DMS53 treated with DMSO at 0.1 percent for 48 hours (cell line): ENCODE results near the gene C1orf159.

Experiments used
- DNase-seq: peaks from one replicate; lab custom pipeline; 2025; ENCODE audit not compliant: unreplicated experiment; lab: John Stamatoyannopoulos, UW

The C1orf159 gene

DNA sequence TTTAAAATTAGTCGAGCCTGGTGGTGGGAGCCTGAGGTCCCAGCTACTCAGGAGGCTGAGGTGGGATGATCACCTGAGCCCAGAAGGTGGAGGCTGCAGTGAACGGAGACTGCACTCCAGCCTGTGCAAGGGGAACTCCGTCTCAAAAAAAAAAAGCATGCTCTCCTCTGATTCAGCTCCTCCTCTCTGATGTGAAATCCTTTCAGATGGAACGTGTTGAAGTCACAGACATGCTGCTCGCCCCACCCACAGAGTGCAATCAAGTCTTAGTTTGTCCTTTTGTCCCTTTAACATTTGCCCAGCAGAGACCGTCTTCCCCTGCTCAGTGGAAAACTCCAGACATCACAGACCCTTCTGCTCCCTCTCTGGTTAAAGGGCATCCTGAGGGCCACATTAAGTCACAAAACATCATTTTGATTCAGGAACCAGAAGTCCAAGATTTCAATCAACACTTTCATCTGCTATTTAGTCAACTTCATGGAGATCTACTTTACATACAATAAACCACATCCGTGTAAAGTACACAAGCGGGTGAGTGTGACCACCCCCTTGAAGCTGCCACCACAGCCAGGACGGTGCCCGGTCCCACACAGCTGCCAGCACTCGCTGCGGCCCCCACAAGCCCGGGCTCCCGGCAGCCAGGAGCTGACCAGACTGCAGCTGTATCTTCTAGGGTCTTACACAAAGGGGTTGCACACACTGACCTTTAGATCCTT is 22.8 kb downstream of the C1orf159 start:
- no peak for DNase-seq

DNA sequence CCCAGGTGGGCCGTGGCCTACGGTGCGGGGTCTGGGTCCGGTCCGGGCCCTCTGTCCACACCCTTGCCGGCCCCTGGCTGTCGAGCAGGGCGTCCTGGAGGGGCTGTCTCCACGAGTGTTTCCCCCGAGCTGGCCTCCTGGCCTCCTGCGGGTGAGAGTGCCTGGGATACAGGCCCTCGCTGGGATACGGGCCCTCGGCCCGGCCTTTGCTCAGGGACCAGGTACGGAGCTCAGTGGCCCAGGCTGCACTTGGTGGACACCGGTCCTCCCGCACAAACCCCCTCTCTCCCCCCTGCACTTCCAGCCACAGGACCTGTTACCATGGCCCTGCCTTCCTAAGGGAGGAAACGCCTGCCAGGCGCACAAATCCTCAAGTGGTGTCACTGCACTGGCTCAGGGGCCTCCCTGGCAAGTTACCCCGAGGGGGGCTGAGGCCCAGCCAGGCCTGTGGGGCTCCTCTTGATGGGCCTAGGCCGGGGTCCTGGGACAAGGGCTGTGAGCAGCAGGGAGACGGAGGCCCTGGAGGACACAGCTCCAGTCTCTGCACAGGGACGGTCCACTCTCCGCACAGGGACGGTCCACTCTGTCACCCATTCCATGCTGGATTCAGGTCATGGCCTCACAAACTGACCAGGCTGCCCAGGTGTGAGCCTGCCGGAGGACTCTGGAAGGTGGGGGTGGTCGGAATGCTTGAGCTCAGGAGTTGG is 23.6 kb downstream of the C1orf159 start:
- no peak for DNase-seq

DNA sequence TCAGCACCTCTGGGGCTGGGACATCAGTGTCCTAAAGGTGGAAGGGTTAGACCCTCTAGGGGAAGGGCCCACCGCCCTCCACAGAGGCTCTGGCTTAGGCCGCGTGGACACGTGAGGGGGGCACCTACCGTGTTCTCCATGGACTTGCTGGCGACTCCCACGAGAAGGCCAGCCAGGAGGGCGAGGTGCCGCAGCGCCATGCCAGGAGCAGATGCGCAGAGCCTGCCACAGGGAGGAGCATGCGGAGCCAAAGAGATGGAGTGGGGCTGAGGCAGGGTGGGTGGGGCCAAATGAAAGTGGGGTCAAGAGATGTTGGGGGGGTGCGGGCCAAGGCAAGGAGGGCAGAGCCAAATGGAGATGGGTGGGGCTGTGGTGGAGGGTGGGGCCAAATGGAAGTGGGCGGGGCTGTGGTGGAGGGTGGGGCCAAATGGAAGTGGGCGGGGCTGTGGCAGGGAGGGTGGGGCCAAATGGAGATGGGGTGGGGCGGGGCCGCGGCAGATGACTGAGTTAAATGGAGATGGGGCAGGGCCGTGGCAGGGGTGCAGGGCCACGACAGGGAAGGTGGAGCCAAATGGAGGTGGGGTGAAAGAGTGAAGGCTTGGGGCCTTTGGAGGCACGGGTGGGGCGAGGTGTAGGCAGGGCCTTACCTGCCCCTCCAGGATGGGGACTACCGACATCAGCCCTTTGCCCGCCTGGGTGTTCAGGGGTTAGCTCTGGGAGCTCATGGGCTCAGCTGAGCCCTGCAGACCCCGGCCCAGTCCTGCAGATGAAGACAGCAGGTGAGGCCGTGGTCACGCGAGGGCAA is 24.3 kb downstream of the C1orf159 start:
- no peak for DNase-seq

DNA sequence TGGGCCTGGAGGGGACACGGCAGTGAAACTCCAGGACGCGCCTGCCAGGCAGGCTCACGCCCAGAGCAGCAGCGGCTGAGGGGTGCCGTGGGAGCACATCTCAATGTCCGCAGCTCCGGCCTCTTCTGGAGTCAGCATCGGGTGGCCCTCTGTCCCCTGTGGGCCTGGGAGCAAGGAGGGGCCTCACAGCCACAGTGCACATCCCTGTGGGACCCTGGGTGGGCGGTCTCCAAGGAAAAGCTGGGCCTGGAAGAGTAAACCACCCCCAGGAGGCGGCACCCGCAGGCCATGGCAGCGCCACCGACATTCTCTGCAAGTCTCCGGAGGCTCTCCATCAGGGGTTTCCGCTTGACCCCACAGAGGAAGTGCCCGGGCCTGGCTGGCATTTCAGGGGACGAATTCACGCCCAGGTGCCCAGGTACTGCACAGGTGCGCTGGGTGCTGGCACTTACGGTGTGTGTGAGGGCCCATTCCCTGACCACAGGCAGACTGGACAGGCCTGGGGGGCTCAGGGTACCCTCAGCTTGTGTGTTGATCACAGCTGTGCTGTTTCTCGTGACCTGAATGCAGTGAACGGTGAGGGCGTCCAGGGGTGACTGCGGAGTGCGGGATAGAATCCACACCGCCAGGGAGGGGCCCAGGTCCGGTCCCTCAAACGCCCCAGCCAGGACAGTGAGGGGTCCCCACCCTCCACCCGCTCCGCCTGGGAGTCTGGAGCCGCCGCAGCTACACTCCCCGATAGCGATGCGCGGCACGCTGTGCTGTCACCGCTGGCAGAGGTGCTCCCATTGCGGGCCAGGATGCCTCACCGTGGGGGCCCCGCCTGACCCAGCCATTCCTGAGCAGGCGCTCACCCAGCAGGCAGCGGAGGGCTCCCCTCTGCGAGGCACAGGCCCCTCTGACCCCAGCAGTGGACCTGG is 25.2 kb downstream of the C1orf159 start:
- no peak for DNase-seq

DNA sequence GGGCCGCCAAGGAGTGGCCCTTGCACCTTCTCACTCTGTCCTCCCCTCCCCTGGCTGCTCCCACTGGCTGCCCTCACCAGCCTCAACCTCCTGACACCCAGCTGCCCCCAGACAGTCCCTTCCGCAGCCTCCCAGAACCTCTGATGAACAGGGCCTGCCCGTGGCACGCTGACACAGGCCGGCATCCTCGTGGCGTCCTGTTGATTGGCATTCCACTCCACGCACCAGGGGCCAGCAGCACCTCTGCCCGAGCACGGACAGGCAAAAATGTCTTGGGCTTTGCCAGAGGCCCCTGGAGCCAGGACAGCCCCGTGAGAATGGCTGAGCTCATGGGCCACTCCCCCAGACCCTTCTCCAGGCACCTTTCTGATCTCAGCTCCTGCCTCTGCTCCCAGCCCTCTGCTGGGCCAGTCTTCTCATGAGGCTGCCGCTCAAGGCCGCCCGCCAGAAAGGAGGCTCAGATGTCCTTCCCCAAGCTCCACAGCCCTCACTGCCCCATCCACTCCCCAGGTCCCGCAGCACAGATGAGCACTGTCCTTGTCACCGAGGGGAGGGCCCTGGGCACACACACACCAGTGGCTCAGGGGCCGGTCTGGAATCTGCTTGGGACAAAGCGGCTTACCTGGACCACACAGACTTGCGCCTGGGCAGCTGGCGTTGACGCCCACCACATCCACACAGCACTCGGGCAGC is 26.0 kb downstream of the C1orf159 start:
- no peak for DNase-seq

DNA sequence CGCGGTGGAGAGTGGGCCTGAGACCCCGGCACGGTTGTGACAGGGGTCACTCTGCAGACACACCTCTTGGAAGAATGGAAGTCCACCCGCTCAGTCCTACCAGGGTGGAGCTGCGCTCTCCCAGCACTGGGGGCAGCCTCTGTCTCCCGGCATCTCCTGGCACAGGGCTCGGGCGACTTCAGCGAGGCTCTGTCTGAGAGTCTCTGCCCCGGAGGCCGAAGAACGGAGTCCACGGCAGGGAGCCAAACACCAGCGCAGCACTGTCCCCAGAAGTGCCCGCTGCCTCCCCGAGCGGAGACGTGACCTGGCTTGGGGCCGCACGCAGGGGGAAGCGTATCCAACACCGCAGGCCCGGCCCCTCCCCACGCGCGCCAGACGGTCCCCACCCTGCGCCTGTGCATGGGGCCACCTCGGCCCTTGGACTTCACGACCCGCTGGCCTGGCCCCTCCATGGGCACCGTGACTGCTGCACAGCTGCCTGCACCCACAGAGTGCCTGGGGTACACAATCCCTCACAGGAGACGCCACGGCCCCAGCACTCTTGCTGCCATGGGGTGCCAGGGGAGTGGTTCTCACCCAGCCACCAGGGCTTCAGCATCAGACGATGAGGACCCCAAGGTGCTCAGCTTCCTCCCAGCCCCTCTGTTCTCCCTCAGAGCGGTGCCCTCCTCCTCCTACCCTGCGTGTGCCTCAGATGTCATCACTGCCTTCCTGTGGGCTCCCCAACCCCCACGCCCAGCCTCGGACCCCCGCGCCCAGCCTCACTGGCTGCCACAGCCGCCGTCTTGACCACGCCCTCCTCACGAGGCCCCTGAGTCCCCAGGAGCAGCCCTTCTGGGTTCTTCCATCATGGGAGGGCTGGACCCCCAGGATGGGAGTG is 26.8 kb downstream of the C1orf159 start:
- no peak for DNase-seq

DNA sequence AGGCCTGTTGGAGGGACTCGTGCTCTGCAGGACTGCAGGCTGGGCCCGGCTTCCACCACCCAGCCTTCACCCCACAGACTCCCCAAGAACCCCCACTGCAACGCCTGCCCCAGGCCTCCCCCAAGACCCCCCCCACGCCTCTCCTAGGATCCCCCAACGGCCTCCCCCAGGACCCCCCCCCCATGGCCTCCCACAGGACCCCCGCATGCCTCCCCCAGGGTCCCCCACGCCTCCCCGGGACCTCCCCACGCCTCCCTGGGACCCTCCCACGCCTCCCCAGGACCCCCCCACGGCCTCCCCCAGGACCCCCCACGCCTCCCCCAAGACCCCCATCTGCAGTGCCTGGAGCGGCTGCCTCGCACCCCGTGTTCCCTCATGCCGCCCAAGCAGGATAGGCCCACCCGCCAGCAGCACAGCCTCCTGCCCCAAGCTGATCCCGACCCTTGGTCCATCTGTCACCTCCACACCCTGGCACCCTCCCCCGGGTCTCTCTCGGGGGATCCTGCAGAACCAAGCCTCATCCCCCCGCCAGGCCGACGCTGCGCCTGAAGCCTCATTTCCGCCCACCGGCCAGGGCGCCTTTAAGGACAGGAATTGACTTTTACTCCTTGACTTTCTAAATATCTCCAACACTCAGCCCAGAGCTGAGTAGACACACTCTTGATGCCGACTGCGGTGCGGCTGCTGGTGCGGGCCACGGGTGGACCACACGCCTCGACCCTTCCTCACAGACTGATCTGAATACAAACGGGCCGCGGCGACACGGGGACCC is 27.7 kb downstream of the C1orf159 start:
- no peak for DNase-seq

DNA sequence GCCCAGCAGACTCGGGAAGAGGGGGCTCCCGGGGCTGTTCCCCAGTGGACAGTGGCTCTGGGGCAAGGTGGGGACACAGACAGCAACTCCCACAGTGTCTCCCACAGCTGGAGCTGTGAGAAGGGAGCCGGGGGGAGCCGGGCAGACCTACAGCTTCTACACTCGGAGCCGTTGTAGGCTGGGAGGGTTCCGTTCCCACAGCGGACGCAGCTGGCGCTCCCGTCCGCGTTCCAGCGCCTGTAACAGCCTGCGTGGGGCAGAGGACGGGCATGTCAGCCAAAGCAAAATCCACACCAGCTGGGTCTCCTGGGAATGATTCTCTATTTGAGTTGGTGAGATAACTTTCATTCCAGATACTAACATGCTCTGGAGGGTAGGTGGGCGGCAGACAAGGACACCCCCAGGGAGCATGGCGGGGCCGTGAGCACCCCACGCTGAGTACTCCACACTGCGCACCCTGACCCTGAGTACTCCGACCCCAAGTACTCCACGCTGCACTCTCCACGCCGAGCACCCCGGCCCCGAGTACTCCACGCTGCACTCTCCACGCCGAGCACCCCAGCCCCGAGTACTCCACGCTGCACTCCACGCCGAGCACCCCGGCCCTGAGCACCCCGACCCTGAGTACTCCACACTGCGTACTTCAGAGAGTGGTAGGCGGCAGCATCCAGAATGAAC is 28.4 kb downstream of the C1orf159 start:
- no peak for DNase-seq

DNA sequence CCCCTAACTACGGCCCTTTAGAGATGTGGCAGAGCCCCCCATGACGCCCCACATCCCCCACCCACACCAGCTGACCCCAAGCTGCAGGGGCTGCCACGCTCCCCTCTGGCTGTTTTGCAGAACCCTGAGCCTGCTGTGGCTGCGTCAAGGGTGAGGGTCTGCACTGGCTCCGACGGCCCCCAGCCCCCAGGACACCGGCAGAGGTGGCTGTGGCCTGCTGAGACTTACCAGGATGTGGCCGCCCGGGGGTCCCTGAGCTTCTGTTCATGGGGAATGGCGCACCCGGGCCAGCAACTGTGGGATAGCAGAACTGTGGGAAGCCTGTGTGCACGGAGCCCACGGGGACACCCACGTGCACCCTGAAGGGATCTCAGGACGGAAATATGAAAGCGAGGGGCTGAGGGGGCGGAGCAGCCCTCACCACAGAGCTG is 29.0 kb downstream of the C1orf159 start:
- DNase-seq, result no peak

DNA sequence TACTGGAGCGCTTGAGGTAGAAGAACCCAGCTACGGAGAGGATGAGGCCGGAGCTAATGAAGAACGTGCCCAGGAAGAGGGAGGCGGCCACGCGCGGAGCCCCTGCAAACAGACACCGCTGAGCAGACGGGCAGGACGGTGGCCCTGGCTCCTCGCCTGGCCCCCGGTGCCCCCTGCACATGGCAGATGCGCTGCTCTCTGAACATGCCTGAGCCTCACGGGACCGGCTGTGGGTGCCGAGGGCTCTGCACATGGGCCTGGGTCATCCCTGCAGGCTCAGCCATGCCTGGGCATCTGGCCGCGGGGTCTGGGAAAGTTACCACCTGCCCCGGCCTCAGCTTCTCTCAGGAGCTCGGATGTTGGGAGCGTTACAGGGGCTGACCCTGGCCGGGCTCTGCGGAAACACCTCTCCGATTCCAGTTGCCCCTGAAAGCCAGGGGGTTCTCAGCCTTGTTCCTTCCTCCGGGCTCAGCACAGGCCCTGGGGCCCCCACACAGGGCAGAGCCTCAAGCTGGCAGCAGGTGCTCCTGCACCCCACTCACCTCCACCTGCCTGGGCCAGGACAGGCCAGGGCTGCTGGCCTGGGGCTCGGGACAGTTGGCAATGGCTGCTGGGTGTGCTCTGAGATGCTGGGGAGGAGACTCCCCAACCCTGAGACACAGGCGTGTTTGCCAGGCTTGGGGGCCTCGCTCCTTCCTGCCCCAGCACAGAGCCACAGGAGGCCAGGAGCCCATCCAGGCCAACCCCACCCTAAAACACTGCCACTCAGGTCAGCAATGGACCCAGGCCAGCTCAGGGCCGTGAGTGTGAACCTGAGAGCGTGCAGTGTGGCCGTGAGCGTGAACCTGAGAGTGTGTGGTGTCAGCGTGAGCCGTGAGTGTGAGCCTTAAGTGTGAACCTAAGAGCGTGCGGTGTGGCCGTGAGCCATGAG is 29.7 kb downstream of the C1orf159 start:
- DNase-seq, result no peak

DNA sequence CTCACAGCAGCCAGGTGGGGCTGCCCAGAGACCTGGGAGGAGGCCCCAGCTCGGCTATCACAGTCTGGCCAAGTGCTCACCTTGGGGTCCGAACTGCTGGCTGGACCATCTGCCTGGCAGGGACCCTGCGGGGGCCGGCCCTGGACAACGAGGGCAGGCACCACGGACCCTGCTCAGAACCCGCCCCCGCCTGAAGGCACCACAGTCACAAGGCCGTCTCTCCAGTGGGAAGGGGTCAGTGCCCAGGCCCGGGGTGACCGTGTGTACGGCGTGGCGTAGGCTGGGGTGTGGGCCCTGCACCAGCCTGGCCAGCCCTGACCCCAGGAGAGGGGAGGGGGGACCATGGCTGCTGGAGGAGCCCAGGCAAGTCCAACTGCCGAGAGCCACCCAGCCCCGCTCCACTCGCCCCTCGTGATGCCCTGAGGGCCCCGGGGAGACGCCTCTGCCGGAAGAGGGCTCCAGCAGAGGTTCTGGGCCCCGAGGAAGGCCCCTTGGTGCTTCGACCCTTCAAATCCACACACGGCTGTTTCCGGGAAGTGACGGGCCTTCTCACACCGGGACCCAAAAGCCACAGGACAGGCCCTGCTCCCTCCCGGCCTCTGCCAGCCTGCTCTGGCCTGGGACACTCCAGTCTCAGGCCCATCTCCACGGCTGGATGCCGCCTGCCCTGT is 30.6 kb downstream of the C1orf159 start:
- DNase-seq, result no peak

DNA sequence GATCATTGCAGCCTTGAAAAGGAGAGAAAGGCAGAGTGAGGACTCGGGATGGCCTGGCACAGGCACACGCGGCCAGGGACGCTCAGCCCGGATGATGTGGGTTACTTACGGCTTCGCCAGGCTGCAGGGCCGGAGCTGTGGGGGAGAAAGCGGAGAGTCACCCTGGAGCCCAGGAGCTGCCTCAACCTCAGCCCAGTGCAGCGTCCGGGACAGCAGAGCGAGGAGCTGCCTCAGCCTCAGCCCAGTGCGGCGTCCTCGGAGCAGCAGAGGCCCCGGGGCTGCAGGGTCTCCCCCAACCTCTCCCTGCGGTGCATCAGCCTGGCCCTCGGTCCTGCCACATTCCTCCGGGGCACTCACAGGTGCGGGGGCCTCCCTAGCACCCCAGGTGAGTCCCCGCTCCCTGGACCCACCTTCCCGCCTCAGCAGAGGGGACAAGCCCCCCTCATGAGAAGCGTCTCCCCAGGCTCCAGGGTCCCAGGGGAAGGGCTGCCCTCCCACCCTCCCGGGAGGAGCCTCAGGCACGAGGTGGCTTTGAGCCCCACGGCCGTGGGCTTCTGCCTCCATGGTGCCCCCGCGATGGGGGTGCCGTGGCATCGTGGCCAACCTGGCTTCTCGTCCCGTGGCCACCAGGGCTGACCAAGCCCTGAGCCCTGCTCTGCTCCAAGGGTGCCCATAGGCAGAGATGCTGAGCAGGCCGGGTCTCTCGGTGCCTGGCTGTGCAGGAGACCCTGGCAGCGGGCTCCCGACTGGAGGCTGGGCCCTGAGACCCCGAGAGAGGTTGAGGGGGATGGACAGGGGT is 31.3 kb downstream of the C1orf159 start:
- DNase-seq, result no peak

DNA sequence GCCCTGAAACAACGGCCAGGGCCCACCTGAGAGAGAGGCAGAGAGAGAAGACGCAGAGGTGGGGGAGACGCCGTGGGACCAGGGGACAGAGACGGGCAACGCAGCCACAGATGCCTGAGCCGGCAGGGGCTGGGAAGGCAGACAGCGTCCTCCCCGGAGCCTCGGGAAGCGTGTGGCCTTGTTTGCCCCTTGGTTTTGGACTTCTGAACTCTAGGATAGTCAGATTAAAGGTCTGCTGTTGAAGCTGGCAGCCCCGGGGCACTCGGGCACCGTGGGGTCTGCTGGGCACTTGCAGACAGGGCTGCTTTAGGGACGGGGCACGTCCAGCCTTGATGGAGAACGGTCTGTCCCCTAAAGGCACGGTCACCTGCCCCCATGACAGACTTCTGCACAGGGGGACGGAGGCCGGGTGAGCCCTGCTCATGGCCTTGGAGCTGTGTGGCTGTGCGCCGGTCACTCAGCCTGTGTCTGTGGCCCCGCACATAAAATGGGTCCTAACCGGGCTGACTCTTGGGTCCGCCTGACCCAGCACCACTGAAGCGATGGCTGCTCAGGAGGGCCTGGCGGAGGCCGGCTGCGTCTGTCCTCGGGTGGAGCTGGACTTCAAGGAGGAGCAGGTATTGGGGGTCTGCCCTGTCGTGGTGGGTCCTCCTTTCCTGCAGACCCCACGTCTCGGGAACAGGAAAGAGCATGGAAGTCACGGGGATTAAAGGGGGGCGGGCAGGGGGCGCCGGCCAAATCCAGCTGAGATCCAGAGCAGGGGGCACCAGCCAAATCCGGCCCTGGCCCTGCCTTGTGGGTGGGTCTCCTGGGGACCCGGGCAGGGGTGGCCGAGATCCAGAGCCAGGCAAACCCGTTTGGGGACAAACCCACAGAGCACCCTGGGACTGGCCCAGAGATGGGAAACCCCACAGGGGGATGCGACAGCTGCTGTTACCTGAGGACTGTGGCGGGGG is 32.2 kb downstream of the C1orf159 start:
- no peak for DNase-seq

DNA sequence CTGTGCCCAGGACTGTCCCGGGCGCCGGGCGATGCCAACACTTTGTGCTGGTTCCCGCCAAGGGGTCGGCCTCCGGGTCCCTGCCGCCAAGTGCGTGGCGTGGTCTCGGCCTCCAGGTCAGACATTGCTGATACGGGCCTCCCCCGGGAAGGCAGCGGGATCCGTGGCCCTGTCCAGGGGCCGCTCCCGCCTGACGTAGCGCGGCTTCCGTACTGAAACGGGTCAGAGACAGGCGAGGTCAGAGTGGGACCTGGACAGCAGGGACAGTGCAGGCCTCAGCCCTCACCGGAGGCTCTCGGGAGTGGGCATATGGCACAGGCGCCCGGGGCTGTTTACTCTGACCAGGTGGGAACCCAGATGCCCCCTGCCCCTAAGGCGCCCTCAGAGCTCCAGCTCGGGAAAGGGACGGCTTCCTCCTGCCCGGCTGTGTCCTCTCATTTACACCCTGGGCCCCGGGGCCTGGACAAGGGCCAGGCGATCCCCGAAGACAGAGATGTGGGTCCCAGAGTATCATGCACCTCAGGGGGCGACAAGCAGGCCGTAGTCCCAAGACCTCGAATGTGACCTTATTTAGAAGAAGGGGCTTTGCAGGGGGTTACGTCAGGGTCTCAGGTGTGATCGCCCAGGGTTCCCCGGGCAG is 33.0 kb downstream of the C1orf159 start:
- no peak for DNase-seq
